Measurements from ENCODE around the gene MRPL34.

Gene MRPL34

GRCh38 chr19:17347361-17347760 is 41.7 kb downstream of the MRPL34 start:
- DNase-seq = no peak

GRCh38 chr19:17347877-17348276 is 42.2 kb downstream of the MRPL34 start:
- DNase-seq = no peak

- no peak for DNase-seq
Observed at GRCh38 chr19:17348700-17349099, 43.0 kb downstream of the MRPL34 start.

GRCh38 chr19:17351815-17352435 is 46.3 kb downstream of the MRPL34 start:
- DNase-seq = no peak

- DNase-seq = no peak
Observed at GRCh38 chr19:17352608-17353280, 47.1 kb downstream of the MRPL34 start.

- DNase-seq = no peak
Observed at GRCh38 chr19:17353386-17353785, 47.7 kb downstream of the MRPL34 start.
